HG02678 (cell line): ENCODE results near the gene MRPS23.

ENCODE experiments used
- ATAC-seq: cut with Tn5 transposase; IDR thresholded peaks from one replicate; pipeline ENCODE4 v1.9.1; 2021; ENCODE audit warnings: mild to moderate bottlenecking, moderate library complexity; ENCODE audit not compliant: unreplicated experiment

The MRPS23 gene

GRCh38 chr17:57838857-57839570 lies 10.8 kb downstream of the MRPS23 start:
- ATAC-seq: no peak

- no peak for ATAC-seq
Observed at GRCh38 chr17:57838453-57838852, 11.4 kb downstream of the MRPS23 start.

- ATAC-seq: no peak
Observed at GRCh38 chr17:57835333-57835900, 14.4 kb downstream of the MRPS23 start.

- no peak for ATAC-seq
Observed at GRCh38 chr17:57834146-57834741, 15.6 kb downstream of the MRPS23 start.

GRCh38 chr17:57833179-57833939 lies 16.5 kb downstream of the MRPS23 start:
- no peak for ATAC-seq

GRCh38 chr17:57832314-57833178 lies 17.3 kb downstream of the MRPS23 start:
- ATAC-seq: no peak

- ATAC-seq: no peak
Observed at GRCh38 chr17:57830880-57831279, 19.0 kb downstream of the MRPS23 start.

- ATAC-seq: no peak
Observed at GRCh38 chr17:57823469-57824401, 26.1 kb downstream of the MRPS23 start.

GRCh38 chr17:57819867-57820266 lies 30.0 kb downstream of the MRPS23 start:
- ATAC-seq: no peak

- ATAC-seq: no peak
Observed at GRCh38 chr17:57819285-57819684, 30.6 kb downstream of the MRPS23 start.

- ATAC-seq: no peak
Observed at GRCh38 chr17:57818066-57818465, 31.8 kb downstream of the MRPS23 start.

- no peak for ATAC-seq
Observed at GRCh38 chr17:57817299-57817698, 32.5 kb downstream of the MRPS23 start.

- ATAC-seq: no peak
Observed at GRCh38 chr17:57814421-57814820, 35.4 kb downstream of the MRPS23 start.

- no peak for ATAC-seq
Observed at GRCh38 chr17:57811638-57812280, 38.1 kb downstream of the MRPS23 start.

- no peak for ATAC-seq
Observed at GRCh38 chr17:57810721-57811637, 38.9 kb downstream of the MRPS23 start.

GRCh38 chr17:57809879-57810278 lies 40.0 kb downstream of the MRPS23 start:
- no peak for ATAC-seq

- ATAC-seq: no peak
Observed at GRCh38 chr17:57808882-57809281, 41.0 kb downstream of the MRPS23 start.
